Globus pallidus (tissue), 1 donor: ENCODE results near the gene TIMM17B.

Experiments
- DNase-seq: peaks from one replicate; pipeline ENCODE4 v3.0.0-alpha.2; 2015; ENCODE audit warnings: low spot score

The TIMM17B gene

DNA sequence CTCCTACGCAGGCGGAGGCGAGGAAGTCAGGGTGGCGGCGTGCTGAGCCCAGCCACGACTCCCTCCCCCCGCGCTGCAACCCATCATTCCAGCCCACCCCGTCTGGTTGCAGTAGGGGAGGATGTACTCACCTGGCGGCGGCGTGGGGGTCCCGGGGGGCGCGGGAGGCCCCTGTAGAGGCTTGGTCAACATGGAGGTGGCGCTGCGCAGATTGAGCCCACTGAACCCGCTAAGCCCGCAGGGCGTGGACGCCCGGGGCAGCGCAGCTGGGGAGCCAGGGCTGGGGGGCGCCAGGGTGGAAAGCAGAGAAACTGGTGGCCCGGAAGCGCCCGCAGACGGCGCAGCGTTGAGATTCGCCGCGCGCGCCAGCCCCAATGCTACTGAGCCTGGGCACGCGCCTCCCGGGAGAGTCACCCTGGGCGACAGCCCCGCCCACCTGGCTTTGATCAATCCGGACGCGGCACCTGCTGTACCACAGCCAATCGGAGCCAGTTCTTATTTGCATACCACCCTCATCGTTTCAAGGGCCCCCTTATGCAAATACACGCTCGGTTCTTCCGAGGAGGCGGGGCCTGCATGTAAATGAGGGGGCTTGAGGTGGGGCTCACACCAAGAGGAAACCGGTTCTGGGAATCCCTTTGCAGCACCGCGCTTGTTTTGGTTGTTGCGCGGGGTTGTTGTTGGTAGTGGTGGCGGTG is 21.2 kb upstream of the TIMM17B start, which contains the start of gene PIM2:
Gene PIM2 (minus strand): TSS at position 382 of the 698 bp plus-strand sequence. CDS start 190 bp downstream, at position 192.
- peak; percentile 71 for DNase-seq

DNA sequence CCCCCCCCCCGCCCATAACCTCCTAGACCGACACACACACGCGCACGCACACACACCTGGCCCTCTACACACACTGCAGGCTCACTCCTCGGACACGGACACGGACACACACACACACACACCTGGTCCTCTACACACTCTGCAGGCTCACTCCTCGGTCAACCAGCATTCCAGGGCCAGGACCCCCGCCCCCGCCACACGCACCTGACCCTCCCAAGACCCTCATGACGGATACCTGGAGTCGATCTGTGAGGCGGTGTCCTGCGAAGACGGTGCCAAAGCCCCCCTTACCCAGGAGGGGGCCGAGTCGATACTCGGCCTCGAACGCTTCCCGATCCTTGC is 20.7 kb upstream of the TIMM17B start:
- DNase-seq = no peak

DNA sequence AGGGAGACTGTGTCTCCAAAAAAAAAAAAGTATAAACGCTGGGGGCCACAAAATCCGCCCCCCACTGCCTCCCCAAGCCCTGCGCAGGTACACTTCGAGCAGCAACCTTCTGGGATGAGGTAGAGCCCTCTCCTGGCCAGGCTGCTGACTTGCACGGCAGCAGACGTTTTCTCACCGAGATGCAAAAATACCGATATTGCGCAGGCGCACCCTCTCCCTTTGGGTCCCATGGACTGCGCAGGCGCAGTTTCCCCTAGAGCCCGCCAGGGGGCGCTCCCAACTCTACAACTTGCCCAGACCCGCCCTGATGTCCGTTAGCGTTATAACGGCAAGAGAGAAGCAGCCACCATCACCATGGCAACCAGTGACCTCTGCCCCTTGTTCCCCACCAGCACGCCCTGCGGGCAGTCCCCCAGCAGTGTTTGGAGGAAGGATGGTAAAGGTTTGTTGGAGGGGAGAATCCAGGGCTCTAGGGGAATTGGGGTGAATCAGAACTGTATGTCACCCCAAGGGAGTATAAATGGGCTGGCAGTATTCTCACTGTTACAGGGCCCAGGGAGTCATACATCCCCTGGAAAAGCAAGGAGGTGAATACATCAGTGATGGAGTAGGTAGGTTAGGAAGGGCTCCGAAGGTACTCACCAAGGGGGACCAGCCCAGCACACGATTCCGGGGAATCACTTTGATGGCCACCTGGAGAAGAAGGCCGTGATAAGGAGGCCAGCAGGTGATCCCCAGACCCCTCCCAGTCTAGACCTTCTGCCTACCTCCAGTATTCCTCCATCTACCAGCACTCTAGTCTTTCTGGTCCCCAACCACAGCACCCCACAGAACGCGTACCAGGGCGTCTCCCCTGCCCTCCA is 19.8 kb upstream of the TIMM17B start:
- DNase-seq = peak; percentile 82

DNA sequence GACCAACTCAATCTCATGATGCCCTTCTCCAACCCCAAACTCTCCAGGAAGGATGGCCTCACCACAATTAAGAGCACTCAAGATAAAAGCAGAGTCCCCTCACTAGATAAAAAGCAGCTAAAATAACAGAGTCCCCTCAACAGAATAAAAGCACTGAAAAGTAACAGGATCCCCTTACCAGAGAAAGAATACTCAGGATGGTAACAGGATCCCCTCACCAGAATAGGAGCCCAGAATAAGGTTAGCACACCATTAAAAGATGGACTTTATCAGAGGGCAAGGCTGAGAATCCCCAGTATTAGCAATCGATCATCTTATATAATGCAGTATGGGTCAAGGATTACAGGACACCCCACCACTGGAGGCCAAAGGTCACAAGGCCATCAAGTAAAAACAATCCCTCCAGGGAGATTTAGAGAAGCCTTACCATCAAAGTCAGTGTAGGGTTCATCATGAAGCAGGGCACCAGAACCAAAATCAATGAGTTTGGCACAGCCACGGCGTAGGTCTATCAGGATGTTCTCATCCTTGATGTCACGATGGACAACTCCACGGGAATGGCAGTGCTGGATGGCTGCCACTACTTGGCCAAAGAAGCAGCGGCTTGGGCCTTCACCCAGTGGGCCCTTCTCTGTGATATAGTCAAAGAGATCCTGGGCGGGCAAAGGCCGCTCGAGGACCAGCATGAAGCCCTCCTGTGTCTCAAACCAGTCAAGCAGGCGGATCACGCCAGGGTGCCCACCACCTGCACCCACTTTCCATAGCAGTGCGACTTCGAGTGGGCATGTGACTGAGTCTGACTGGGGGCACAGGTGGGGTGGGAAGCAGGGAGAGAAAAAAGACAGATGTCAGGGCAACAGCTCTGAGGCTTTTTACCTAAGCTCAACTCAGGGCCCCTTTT is 17.3 kb upstream of the TIMM17B start:
- DNase-seq = no peak

DNA sequence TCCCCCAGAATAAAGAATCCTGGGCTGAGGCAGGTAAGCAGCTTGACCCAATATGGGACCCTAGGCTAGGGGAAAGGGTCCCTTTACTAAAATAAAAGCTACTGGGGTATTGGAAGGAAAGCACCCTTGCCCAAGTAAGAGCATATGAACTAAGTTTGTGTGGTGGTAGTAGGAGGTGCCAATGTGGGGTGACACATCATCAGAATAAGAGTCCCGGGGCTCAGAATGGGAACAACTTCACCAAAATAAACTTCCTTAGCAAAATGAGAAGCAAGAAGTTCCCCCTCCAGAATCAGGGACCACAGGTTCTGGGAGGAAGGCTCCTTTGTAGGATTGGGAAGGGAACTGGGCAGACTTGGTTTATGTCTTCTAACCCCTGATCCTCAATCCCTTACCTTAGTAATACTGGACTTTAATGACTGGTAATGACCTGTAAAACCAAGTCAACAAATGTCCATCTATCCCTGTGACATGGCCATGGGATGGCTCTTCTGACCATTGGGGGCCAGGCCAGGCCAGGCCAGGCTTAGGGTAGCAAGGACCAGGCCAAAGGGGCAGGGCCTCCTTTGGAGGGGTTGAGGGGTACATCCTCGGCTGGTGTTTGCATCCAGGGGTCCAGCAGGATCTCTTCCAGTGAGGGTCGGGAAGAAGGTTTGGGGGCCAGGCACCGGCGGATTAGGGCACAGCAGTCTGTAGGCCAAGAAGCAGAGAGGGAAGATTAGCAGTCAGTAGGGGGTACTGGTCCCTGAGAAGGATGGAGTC is 16.2 kb upstream of the TIMM17B start:
- DNase-seq = no peak

DNA sequence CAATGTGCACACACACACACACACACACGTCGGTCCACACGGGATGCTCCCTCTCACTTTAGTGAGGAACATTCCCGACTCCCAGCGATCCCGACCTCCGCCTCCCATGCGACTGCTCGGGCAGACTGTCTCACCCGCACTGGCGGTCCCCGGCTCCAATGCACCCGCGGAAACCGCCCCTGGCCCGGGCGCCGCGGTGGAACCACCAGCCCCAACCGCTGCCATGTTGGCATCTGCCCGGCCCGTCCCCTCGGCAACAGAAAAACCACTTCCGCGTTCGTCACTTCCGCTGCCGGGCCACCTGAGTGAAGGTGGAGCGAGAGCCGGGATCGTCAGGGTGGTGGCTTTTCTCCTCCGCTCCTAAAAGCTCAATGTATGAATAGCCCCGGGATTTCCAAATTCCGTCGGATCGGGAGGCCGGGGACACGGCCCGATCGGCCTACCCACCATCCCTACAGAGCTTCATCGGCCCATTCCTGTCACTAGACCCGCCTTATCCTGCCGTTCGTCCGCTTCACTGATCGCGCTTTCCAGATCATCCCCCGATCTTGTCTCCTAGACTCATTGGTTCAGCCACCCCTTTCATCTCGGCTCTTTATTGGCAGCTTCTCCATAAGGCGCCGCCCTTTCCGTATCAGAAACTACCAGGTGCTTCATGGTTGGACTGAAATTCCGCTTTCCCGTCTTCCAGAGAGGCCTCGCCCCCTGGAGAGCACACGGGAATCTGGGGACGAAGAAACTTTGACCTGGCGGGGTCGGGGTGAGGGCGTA is 14.0 kb upstream of the TIMM17B start, which contains the start of gene SLC35A2:
Gene SLC35A2 (minus strand): TSS at position 235 of the 771 bp plus-strand sequence. CDS start 10 bp downstream, at position 225.
- peak; percentile 71 for DNase-seq

DNA sequence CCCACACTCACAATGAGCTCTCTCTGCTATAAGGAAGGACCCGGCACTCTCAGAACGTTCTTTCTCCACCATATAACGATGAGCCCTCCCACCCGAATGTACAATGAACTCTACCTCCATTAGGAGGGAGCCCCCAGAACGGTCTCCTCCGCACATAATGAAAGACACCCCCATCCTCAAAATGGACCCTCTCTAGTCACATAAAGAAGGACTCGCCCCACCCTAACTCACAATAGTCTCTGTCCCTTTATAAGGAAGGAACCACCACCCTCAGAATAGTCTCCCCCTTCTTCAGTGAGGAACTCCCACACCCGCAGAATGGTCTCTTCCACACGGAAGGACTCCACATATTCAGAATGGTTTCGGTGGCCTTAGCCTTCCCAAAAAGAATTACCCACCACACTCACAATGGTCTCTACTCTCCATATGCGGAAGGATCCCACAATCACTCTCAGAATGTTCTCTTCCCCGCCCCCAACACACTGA is 13.4 kb upstream of the TIMM17B start:
- DNase-seq = no peak

DNA sequence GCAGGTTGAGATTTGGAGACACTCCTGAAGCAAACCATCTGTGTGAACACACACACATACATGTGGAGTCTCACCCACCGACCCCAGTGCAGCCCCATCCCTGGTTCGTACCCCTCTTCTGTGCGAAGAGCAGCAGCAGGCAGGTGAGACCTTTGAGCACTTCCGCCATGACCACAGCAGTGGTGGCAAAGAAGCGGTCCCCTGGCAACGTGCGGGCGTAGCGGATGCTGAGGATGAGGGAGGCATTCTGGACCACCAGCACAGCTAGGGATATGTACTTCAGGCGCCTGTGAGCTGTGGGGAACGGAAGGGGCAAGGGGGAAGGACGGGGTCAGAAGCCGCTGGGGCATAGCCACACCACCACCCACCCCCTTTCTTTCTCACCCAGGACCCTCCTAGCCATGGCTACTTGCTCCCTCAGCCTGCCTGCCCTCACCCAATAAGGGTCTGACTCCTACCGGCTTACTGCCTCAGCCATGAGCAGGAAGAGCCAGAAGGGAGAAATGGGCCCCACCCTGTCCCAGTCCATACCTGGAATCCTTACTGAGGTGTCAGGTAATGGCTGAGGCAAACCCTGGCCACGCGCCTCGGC is 12.2 kb upstream of the TIMM17B start:
- DNase-seq = no peak

DNA sequence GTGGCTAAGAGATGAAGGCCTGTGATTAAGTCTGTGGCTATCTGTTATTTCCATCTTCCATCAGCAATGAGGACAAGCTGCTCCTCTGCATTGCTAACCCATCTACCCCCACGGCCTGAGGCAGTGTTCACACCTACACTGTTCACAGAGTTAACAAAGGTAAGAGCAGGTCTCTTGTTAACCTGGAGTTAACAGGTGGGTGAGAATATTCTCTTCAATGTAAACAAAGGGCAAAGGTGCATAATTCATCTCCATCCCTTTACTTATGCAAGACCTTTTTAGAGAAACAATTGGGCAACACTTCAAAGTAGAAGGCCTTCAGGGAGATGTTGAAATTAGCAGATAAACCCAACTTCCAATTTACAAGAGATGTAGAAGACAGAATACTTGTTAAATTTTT is 11.0 kb upstream of the TIMM17B start:
- DNase-seq = no peak

DNA sequence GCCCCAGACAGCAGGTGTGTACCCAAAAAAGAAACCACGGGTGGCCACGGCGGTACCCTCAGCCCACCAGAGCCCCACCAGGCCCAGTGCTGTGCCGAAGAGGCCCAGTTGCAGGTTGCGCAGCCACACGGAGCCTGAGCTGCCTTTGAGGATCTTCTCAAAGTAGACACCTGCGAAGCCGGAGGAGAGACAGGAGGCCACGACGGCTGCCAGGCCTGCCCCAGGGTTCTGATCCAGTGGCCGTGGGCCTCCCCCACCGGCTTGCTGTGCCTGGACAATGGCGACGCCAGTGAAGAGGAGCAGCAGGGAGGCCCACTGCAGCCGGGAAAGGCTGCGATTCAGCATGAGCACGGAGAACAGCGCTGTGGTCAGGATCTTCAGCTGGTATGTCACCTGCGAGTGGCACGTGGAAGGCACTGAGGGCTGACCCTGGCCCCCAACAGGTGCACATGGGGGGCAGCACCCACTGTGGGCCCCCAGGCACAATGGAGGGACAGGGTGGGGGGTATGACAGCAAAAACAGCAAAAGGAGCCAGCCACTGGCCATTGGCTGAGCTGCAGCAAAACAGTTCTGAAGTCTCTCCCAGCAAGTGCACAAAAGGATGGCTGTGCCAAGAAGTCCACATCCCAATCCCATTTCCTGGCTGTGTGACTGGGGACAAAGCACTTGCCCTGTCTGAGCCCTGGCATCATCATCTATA is 7.7 kb upstream of the TIMM17B start:
- no peak for DNase-seq

DNA sequence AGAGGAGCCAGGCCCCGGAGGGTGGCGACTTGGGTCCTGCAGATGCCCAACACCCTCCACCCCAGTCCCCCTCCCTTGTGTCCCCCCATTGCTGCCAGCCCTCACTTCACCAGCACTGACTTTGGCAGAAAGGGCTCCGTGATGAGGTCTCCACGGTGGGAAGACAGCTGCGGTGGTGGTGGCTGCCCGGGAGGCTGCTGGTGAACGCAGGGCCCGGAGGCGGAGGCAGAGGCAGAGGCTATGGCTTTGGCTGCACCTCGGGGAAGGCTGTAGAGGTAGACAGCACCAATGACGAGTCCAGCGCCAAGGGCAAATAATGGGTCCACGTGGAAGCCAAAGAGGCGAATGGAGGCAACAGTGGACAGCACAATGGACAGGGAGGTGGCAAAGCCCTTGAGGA is 7.1 kb upstream of the TIMM17B start:
- DNase-seq = no peak

DNA sequence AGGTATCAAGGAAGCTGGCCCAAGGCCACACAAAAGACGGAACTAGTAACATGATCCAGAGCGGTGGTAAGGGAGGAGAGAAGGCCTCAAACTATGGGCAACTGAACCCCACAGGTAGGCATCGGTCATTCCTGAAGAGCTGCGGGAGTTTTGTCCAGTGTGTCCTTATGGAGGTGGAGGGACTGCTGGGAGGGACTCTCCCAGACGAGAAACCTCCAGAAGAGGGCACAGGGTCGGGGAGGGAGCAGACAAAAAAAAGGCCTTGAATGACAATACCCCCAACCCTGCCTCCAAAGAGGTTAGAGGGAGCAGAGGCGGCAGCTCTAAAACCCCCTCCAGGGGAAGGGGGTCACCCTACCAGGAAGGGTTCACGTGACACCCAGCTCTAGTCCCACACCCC is 6.6 kb upstream of the TIMM17B start:
- no peak for DNase-seq

DNA sequence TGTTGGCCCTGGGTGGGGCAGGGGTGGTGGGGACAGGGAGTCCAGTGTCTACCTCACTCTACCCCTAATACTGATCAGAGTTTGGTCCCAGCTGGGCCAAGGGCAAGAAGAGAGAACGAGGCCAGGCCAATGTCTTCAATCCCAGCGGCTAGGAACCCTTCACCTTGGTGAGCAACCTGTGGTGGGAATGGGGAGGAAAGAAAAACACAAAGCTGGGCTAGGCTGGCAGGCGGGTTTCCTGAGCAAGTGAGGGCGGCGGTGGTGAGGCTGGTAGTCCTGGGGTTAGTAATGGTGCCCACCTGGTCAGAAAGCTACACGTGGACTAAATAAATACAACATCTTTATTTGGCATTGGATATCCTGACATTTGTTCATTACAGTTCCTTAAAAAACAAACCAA is 5.7 kb upstream of the TIMM17B start:
- DNase-seq = no peak

DNA sequence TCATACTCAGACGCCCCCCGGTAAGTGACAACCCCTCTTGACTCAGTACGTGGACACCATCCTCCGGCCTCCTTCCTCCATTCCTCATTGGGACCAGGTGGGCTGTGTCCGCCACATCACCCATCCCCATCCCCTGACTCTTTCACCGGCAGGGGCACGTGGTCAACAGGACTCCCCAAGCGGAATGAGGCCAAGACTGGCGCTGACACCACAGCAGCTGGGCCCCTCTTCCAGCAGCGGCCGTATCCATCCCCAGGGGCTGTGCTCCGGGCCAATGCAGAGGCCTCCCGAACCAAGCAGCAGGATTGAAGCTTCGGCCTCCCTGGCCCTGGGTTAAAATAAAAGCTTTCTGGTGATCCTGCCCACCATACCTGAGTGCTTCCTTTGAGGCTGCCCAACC is 5.2 kb upstream of the TIMM17B start:
- DNase-seq = no peak

DNA sequence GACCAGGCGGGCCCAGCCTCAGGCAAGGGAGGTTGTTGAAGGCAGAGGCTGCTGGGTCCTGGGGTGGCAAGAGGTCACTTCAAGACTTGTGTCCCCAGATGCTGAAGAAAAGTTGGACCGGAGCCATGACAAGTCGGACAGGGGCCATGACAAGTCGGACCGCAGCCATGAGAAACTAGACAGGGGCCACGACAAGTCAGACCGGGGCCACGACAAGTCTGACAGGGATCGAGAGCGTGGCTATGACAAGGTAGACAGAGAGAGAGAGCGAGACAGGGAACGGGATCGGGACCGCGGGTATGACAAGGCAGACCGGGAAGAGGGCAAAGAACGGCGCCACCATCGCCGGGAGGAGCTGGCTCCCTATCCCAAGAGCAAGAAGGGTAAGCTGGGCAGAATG is 4.6 kb upstream of the TIMM17B start:
- DNase-seq = no peak

DNA sequence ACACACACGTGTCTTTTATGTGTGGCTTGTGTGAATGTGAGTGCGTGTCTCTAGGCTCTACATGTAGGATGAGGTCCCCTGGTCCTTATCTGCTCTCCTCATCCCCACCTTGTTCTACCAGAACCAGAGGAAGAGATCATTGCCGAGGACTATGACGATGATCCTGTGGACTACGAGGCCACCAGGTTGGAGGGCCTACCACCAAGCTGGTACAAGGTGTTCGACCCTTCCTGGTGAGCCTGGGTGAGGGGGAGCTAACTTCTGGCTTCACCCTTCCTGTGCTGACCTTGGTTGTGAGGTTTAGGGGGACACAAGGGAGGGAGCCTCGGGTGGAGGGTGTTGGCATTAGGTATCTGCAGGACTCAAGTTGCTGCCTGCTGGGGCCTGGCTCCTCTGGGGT is 3.5 kb upstream of the TIMM17B start:
- DNase-seq = no peak

DNA sequence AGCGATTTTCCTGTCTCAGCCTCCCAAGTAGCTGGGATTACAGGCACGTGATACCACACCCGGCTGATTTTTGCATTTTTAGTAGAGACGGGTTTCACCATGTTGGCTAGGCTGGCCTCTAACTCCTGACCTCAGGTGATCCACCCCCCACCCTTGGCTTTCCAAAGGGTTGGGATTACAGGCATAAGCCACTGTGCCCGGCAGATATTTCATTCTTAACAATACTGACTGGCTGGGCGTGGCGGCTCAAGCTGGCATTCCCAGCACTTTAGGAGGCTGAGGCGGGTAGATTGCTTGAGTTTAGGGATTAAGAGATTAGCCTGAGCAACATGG is 1.5 kb upstream of the TIMM17B start:
- DNase-seq = no peak

DNA sequence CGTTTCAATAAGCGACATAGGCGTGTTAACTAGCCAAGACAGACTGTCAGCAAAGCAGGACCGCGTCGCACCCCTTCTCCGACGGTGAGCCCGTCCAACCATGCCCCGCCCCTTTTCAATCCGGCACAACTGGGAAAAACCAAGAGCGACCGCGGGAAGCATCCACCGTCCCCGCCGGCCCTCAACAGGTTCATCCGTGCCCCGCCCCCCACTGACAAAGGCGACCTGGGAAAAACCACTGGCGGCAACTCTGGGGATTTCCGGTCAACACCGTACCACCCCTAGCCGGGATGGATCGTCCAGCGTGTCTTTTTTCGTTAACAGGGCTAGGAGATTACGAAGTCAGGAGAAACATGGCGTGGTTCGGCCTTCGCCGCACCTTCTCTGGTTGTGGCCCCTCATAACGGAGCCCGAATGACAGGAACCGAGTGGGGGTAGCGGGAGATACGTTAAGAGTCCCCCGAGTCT is 377 bp downstream of the TIMM17B start:
- peak; percentile 34 for DNase-seq

DNA sequence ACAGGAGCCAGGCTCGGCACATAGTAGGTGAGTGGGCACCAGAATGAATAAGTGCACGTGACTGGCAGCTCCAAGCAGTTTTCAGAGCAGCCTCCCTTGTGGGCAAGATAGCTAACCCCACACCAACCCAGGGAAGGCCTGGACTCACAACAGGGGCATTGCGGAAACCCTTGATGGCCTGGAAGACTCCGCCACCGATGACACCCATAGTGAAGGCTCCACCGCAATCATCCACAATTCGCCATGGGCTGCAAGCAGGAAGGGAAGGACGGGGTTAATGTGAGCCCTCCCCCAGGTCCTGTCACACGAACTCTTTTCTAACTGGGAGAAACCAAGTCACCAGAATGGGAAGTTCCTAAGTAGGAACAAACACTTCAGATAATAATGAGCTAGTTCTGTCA is 957 bp downstream of the TIMM17B start:
- DNase-seq = no peak

DNA sequence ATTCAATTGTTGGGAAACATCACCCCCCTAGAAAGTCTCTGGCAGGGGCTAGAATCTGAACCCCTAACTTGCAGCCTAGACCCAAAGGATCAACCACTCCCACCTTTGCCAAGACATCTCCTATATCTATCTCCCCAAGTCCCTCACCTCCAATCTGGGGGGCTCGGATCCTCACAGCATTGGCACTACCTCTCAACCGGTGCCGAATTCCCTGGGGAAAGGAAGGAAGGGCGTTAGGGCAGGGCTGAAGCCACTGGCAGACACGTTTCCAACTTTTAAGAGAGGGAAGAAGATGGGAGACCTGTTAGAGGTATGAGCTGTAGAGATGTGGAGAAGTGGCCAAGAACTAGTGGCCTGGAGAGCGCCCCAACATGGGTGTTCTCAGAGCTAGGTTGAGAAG is 2.7 kb downstream of the TIMM17B start:
- DNase-seq = no peak
